ENCODE results near the gene PAGR1.

DNA sequence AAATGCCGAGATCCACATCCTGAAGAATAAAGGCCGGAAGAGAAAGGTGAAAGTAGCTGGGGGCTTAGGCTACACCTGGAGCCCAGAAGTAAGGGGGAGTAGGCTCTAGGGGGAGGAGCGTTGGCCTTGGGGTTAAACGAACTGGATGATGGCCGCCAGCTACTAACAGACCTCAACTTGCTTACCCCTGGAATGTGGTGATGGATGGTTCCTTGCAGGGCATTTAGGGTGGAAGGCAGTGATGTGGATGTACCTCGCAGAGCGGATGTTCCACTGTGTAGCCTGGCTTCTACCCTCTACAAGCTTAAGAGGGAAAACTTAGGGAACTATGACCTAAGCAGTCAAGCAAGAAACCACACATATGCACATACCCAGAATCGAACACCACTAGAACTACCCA lies 11.9 kb upstream of the PAGR1 start:
- no peak for TF ChIP-seq EZH2 (IDR thresholded peaks at IDR 0.05)
- TF ChIP-seq, protein P1, sequence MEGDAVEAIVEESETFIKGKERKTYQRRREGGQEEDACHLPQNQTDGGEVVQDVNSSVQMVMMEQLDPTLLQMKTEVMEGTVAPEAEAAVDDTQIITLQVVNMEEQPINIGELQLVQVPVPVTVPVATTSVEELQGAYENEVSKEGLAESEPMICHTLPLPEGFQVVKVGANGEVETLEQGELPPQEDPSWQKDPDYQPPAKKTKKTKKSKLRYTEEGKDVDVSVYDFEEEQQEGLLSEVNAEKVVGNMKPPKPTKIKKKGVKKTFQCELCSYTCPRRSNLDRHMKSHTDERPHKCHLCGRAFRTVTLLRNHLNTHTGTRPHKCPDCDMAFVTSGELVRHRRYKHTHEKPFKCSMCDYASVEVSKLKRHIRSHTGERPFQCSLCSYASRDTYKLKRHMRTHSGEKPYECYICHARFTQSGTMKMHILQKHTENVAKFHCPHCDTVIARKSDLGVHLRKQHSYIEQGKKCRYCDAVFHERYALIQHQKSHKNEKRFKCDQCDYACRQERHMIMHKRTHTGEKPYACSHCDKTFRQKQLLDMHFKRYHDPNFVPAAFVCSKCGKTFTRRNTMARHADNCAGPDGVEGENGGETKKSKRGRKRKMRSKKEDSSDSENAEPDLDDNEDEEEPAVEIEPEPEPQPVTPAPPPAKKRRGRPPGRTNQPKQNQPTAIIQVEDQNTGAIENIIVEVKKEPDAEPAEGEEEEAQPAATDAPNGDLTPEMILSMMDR (IDR thresholded peaks at IDR 0.05) = no peak
